T1000 (cell line): ENCODE measurements around the gene SLCO1B3.
"Not testable (repeated sequence)": the region's sequence is repeated elsewhere in the genome, so short reads cannot be mapped to it uniquely, and the experiment has no call there.

ENCODE experiments used
- DNase-seq: peaks from one replicate; lab custom pipeline; 2025; ENCODE audit warnings: mixed read lengths; lab: John Stamatoyannopoulos, UW

Gene SLCO1B3

GRCh38 chr12:20810487-20810886 is at the start of gene SLCO1B3:
Gene SLCO1B3, plus strand, starts transcription at chr12:20810705. Its CDS starts 5,034 bp downstream, at chr12:20815739.
- DNase-seq = no peak

GRCh38 chr12:20777420-20777819 is 33.1 kb upstream of the SLCO1B3 start:
- no peak for DNase-seq

- DNase-seq = no peak
Measured at GRCh38 chr12:20778969-20779368, 31.5 kb upstream of the SLCO1B3 start.

DNA sequence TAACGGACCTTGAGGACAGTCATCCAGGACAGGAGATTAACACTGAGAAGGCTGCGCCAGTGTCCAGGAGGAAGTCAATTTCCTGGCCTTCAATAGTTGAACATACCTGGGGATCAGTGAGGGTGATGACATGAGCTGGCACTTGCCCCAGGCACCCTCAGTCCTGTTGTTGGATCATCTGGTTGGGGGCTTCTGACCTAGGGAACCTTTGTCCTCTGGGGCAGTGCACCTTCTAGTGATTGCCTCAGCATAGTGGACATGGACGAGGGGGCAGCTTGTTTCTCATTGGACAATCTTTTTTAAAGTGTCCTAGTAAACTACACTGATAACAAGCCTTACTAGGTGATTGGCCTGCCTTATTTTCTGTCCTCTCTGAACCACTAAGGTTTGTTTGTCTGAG is 30.5 kb upstream of the SLCO1B3 start:
- not testable (repeated sequence) for DNase-seq

DNA sequence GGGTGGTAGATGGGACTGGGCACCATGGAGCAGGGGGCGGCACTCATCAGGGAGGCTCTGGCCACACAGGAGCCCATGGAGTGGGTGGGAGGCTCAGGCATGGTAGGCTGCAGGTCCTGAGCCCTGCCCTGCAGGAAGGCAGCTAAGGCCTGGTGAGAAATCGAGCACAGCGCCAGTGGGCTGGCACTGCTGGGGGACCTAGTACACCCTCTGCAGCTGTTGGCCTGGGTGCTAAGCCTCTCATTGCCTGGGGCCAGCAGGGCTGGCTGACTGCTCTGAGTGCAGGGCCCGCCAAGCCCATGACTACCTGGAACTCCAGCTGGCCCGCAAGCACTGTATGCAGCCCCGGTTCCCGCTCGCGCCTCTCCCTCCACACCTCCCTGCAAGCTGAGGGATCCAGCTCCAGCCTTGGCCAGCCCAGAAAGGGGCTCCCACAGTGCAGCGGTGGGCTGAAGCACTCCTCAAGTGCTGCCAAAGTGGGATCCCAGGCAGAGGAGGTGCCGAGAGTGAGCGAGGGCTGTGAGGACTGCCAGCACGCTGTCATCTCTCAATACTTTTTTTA is 26.6 kb upstream of the SLCO1B3 start:
- not testable (repeated sequence) for DNase-seq

DNA sequence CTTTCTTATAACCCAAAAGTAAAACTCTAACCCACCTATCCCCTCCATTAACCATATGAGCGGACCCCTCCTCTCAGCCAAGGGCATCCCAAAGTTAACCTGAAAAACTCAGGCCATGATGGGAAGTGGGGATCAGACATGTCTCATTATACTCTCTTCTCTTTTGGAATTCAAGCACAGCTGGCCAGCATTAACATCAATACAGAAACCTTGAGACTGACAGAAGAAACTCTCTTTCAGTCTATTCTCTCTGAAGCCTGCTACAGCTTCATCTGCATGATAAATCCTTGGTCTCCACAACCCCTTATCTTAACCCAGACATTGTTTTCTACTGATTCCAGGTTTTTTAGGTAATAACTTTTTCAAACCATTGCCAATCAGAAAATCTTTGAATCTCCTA is 17.5 kb upstream of the SLCO1B3 start:
- no peak for DNase-seq

DNA sequence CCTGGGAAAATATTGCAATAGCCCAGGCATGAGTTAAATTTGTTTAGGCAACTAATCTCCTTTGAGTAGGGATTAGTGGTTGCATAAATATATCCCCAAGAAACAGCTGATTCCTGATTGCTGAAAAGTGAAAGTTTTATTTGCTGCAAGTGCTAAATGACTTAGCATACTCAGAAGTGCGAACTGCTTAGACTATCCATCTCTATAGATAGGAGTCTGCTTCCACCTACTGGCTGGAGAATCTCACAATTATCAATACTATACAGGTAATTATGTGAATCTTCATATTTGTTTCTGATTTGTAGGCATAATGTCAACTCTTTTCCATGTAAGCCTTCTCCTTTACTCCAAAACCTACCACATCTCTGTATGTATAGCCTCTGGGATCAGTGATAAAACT is 12.0 kb upstream of the SLCO1B3 start:
- DNase-seq = no peak

DNA sequence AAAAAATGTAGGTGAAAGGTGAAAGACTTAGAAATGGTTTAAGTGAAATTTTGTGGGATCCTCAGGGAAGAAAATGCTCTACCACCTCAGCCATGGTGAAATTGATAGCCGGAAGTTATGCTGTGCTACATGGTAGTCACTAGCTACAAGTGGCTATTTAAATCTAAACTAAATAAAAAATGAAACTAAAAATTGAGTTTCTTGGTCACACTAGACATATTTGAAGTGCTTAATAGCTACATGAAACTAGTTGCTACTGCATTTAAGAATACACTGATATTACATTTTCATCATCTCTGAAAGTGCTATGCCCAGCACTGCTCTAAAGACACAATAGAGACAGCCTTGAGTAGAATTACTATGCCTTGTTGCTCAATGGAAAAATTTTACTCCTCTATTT is 10.3 kb upstream of the SLCO1B3 start:
- DNase-seq = no peak

DNA sequence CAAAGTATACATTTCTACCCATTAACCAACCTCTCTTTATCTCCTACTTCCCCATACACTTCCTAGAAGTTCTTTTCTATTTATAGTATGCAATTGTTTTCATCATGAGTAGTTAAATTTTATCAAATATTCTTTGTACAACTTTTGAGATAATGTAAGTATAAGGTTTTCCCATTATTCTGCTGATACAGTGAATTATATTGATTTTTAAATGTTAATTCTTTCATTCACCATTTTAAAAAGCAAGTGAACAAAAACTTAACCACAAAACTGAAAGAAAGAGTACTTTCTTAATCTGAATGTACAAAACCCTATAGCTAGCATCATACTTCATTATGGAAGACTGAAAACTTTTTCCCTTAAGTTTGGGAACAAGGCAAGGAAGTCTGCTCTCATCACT is 9.5 kb upstream of the SLCO1B3 start:
- no peak for DNase-seq

DNA sequence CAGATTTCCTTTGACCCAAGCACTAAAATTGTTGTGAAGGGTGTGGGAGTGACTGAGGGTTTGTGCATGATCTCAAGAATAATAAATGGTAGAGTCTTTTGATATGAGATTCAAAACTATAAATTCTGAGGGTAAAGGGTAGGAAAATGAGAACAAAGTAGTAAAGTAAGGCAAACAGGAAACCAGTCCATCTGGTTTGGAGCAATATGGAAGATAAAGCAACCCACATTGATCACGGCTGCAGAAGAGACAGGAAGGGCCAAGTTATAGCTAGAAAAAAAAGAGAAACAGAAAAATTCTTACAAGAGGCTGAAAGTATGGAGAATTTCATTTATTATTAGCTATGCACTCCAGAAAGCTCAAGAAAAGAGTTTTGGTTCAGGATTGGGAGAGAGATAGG is 4.6 kb upstream of the SLCO1B3 start:
- DNase-seq = no peak

DNA sequence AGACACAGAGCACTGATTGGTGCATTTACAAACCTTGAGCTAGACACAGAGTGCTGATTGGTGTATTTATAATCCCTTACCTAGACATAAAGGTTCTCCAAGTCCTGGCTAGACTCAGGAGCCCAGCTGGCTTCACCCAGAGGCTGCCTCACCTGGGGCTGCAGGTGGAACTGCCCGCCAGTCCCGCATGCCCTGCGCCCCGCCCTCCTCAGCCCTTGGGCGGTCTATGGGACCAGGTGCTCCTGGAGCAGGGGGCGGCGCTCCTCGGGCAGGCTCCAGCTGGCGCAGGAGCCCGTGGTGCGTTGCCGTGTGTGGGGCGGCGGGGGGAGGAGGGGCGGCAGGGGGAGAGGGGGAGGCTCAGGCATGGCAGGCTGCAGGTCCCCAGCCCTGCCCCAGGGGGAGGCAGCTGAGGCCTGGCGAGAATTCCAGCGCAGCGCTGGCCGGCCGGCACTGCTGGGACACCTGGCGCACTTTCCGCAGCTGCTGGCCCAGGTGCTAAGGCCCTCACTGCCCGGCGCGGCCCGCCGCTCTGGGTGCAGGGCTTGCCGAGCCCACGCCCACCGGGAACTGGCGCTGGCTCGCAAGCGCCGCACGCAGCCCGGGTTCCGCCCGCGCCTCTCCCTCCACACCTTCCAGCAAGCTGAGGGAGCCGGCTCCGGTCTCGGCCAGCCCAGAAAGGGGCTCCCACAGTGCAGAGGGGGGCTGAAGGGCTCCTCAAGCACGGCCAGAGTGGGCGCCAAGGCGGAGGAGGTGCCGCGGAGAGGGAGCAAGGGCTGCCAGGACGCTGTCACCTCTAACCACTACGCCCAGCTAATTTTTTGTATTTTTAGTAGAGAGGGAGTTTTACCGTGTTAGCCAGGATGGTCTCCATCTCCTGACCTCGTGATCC is 3.1 kb upstream of the SLCO1B3 start:
- DNase-seq = no peak

DNA sequence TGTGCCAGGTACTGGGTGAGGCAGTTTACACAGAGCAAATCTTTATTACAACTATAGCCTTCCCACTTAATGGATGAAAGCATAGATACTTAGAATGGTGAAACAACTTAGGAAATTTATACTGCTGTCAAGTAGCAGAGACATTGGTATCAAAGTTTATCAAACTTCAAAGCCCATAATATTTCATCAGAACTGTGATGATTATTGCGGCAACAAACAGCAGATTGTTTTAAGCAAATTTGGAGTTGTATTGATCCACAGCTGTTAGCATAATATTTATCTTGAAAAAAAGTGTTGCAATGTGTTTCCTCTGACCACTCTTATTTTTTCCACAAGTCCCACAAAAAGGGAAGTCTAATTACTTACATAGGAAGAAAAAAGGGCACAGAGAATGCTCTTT is 2.0 kb upstream of the SLCO1B3 start:
- no peak for DNase-seq

- no peak for DNase-seq
Measured at GRCh38 chr12:20815574-20815973, 5.1 kb downstream of the SLCO1B3 start.

DNA sequence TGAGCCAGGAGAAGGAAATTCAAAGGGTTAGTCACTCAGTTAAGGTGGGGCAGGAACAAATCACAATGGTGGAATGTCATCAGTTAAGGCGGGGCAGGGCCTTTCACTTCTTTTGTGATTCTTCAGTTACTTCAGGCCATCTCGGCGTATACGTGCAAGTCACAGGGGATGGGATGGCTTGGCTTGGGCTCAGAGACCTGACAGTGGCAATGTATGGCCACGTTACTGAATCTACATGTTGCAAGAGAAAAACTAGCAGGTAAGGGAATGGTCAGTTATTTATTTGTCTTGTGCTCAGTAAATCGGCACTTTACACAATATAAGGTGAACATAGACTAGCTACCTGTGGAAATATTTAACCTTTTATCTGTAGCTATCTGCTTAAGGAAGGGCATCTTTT is 11.9 kb downstream of the SLCO1B3 start:
- DNase-seq = no peak

GRCh38 chr12:20822925-20823324 is 12.4 kb downstream of the SLCO1B3 start:
- no peak for DNase-seq

DNA sequence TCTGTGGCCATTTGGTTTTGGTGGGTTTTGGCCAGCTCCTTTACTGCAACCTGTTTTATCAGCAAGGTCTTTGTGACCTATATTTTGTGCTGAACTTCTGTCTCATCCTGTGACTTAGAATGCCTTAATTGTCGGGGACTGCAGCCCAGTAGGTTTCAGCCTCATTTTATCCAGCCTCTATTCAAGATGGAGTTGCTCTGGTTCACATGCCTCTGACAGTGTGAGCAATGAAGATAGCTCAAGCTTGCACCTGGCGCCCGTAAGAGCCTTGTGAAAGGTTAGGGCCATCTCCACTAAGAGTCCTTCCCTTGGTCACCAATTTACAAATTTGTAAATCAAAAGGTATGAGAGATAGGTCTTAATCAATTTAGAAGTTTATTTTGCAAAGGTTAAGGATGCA is 19.4 kb downstream of the SLCO1B3 start:
- DNase-seq = no peak

- DNase-seq = no peak
Measured at GRCh38 chr12:20830456-20830855, 20.0 kb downstream of the SLCO1B3 start.

DNA sequence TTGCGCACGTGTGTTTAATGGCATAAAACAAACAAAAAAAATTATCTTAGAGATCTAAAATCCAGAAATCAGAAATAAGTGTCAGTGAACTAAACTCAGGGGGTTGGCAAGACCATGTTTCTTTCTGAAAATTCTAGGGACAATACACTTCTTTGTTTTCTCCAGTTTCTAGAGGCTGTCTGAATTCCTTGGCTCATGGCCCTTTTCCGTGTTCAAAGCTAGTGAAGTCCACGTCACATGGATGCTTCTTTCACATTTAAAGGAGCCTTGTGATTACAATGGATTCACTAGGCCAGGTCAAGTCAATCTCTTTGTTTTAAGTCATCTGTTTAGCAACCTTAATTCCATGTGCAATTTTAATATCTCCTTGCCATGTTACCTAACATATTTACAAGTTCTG is 22.4 kb downstream of the SLCO1B3 start:
- DNase-seq = no peak

DNA sequence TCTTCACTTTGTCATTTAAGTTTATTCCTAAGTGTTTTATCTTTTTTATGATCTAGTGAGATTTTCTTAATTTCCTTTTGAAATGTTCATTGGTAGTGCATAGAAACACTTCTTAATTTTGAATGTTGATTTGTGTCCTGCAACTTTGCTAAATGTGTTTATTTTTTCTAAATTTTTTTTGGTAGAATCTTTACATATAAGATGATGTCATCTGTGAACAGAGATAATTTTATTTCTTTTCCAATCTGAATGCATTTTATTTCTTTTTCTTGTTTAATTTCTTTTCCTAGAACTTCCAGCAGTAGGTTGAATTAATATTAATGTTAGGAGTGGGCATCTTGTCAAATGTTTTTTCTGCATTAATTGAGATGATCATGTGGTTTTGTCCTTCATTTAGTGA is 42.1 kb downstream of the SLCO1B3 start:
- DNase-seq = no peak

GRCh38 chr12:20863056-20863455 is 52.6 kb downstream of the SLCO1B3 start:
- DNase-seq = no peak

DNA sequence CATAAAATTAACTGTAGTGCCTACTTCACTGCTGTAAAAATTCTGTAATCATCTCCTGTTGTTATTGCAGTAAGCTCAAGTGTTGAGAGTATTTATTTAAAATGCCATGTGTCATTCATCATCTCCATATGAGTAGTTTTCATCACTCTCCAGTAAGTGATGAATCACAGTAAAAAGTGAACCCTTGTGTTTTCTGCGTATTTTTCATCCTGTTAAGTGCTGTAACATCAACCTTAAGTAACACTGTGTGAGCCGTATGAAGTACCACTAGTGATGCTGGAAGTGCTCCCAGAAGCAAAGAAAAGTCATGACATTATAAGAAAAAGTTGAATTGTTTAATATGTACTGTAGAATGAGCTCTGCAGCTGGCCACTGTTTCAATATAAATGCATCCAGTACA is 55.4 kb downstream of the SLCO1B3 start:
- no peak for DNase-seq

DNA sequence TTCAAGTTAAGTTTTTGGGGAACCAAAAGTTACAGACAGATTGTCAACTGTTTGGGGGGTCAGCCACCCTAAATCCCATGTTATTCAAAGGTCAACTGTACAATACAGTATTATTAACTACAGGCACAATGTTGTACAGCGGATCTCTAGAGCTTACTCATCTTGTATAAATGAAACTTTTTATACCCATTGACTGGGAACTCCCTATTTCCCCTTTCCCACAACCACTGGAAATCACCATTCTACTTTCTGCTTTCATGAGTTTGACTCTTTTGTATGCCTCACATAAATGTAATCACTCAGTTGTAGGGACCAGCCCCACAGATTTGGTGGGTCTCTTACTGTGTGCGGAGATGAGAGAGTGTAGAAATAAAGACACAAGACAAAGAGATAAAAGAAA is 57.8 kb downstream of the SLCO1B3 start:
- DNase-seq = no peak

- DNase-seq = no peak
Measured at GRCh38 chr12:20883288-20883687, 72.8 kb downstream of the SLCO1B3 start.

DNA sequence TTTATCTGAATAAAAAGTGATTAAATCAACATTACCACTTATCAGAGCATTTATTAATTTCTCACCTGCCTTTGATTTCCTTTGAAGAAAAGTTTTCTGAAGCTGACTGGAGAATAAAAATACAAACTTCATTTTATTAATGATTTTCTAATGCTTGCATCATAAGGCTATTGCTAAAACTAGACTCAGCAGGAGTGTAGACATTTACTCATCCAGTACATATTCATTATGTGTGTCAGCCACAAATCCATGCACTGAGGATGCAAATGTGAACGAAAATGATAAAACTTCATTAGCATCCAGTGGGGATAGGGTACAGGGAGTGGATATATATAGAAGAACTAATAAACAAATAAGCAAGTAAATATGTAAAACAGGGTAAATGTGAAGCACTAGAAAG is 74.6 kb downstream of the SLCO1B3 start:
- no peak for DNase-seq
